GM12878 (cell line): ENCODE results near the gene RSPH1. TPM values are rescaled to one million over a fixed set of nuclear protein-coding genes. Genes with fewer than 3 reads are reported as not detected.
A peak's percentile ranks its signal among the peaks of the same experiment; 100 is the strongest.

ENCODE experiments used
- BHLHE40 ChIP-seq, 2 experiments: fragments of 450-650 bp in 1 of 2; IDR thresholded peaks; 2 replicates each; pipeline ENCODE4 v1.6.1; 2011 to 2017; ENCODE audit warnings: low read depth in 2 of 2, borderline replicate concordance in 1 of 2, improper control_type of control experiment in 1 of 2, low read length in 1 of 2, mild to moderate bottlenecking in 1 of 2
- CBFB ChIP-seq: IDR thresholded peaks from 2 replicates; pipeline ENCODE4 v1.6.1; 2016; ENCODE audit warnings: antibody characterized with exemption, low read depth
- CBX5 ChIP-seq: sonication (generic); IDR thresholded peaks from 2 replicates; pipeline ENCODE4 v1.6.1; 2016; ENCODE audit warnings: low read depth, moderate library complexity, mild to moderate bottlenecking, inconsistent platforms
- CHD1 ChIP-seq: IDR thresholded peaks from 2 replicates; pipeline ENCODE4 v1.6.1; 2012; ENCODE audit warnings: low read depth, low read length, improper control_type of control experiment
- CUX1 ChIP-seq: IDR thresholded peaks from 2 replicates; pipeline ENCODE4 v1.6.1; 2012; ENCODE audit warnings: improper control_type of control experiment, low read depth, low read length; ENCODE audit not compliant: insufficient replicate concordance
- NFYB ChIP-seq: IDR thresholded peaks from 2 replicates; pipeline ENCODE4 v1.6.1; 2011; ENCODE audit warnings: low read depth, mild to moderate bottlenecking, low read length, improper control_type of control experiment, moderate library complexity; ENCODE audit not compliant: insufficient read depth
- POLR2AphosphoS2 ChIP-seq: IDR thresholded peaks from 2 replicates; pipeline ENCODE4 v1.6.1; 2011; ENCODE audit warnings: low read depth, mild to moderate bottlenecking, low read length, improper control_type of control experiment, moderate library complexity
- RUNX3 ChIP-seq: IDR thresholded peaks from 2 replicates; pipeline ENCODE4 v1.6.1; 2012; ENCODE audit warnings: low read length, inconsistent platforms
- SMARCA5 ChIP-seq: fragments of 450-650 bp; IDR thresholded peaks from 2 replicates; pipeline ENCODE4 v1.6.1; 2017; ENCODE audit warnings: mild to moderate bottlenecking
- SP1 ChIP-seq: IDR thresholded peaks from one replicate; pipeline ENCODE4 v1.6.1; 2011; ENCODE audit warnings: low read depth, low read length
- STAT3 ChIP-seq: IDR thresholded peaks from 2 replicates; pipeline ENCODE4 v1.6.1; 2011; ENCODE audit warnings: low read depth, low read length, improper control_type of control experiment
- ZBTB33 ChIP-seq: fragments of 450-650 bp; IDR thresholded peaks from 2 replicates; pipeline ENCODE4 v1.6.1; 2017; ENCODE audit warnings: mild to moderate bottlenecking
- ZNF207 ChIP-seq: fragments of 450-650 bp; IDR thresholded peaks from 2 replicates; pipeline ENCODE4 v1.6.1; 2014; ENCODE audit warnings: antibody characterized with exemption, mild to moderate bottlenecking, borderline replicate concordance
- ZSCAN29 ChIP-seq: fragments of 450-650 bp; IDR thresholded peaks from 2 replicates; pipeline ENCODE4 v1.6.1; 2017; ENCODE audit warnings: mild to moderate bottlenecking, moderate library complexity
- polyA plus RNA-seq, 11 experiments: library from polyadenylated mRNA; depleted of rRNA in 4 of 11; unstranded in 6 of 11; stranded (reverse) in 5 of 11; fragments of >200 nt; fragmentation: Nextera tagmentation in 4 of 11; fragmentation: Illumina TruSeq in 1 of 11; extraction: Ambion mirVana in 4 of 11; extraction: Trizol in 1 of 11; gene quantifications; 1 replicate in 1 of 11; 2 replicates in 10 of 11; pipeline versions ENCODE4 v1.2.1 to v1.2.3, GENCODE V29; 2011 to 2016; ENCODE audit warnings: inconsistent platforms in 2 of 11, missing spikeins in 2 of 11, low read depth in 1 of 11
- total RNA-seq, 4 experiments: library from RNA; depleted of rRNA in 3 of 4; stranded (reverse); fragments of >200 nt in 3 of 4; fragmentation: Illumina TruSeq in 1 of 4; extraction: Trizol in 1 of 4; gene quantifications; 2 replicates each; pipeline versions ENCODE4 v1.2.1 to v1.2.3, GENCODE V29; 2013 to 2021
- TF ChIP-seq, protein P1 (sequence below): IDR thresholded peaks from 2 replicates; pipeline ENCODE4 v1.6.1; 2011; ENCODE audit warnings: mild to moderate bottlenecking, low read depth, low read length, moderate library complexity; ENCODE audit not compliant: insufficient replicate concordance
- TF ChIP-seq, protein P2 (sequence below): fragments of 450-650 bp; IDR thresholded peaks from 2 replicates; pipeline ENCODE4 v1.6.1; 2017; ENCODE audit warnings: antibody characterized with exemption, mild to moderate bottlenecking, moderate library complexity

Gene RSPH1
- total and polyA plus RNA-seq, 10 of the 15 experiments (the other 5 are each of a cell fraction or from before 2014, with no cell fraction given): 0.11 to 1.4 (median 0.38) TPM

- TF ChIP-seq SP1 (no peak), SMARCA5 (peak; percentile 70; the same call in 1 of the 2 replicates), STAT3 (no peak), CHD1 (no peak), CBFB (no peak), NFYB (no peak), ZBTB33 (no peak), CBX5 (no peak), CUX1 (no peak), BHLHE40 (IDR thresholded peaks at IDR 0.05; ENCODE audit: borderline replicate concordance in 1 of 2, low read depth in 2 of 2, low read length in 1 of 2) (peak; percentile 46 to 68; a peak in 2 of 4 replicates), POLR2AphosphoS2 (no peak), RUNX3 (peak; percentile 95), ZSCAN29 (no peak), ZNF207 (no peak)
- TF ChIP-seq, protein P1, sequence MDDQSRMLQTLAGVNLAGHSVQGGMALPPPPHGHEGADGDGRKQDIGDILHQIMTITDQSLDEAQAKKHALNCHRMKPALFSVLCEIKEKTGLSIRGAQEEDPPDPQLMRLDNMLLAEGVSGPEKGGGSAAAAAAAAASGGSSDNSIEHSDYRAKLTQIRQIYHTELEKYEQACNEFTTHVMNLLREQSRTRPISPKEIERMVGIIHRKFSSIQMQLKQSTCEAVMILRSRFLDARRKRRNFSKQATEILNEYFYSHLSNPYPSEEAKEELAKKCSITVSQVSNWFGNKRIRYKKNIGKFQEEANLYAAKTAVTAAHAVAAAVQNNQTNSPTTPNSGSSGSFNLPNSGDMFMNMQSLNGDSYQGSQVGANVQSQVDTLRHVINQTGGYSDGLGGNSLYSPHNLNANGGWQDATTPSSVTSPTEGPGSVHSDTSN: no peak
- TF ChIP-seq, protein P2, sequence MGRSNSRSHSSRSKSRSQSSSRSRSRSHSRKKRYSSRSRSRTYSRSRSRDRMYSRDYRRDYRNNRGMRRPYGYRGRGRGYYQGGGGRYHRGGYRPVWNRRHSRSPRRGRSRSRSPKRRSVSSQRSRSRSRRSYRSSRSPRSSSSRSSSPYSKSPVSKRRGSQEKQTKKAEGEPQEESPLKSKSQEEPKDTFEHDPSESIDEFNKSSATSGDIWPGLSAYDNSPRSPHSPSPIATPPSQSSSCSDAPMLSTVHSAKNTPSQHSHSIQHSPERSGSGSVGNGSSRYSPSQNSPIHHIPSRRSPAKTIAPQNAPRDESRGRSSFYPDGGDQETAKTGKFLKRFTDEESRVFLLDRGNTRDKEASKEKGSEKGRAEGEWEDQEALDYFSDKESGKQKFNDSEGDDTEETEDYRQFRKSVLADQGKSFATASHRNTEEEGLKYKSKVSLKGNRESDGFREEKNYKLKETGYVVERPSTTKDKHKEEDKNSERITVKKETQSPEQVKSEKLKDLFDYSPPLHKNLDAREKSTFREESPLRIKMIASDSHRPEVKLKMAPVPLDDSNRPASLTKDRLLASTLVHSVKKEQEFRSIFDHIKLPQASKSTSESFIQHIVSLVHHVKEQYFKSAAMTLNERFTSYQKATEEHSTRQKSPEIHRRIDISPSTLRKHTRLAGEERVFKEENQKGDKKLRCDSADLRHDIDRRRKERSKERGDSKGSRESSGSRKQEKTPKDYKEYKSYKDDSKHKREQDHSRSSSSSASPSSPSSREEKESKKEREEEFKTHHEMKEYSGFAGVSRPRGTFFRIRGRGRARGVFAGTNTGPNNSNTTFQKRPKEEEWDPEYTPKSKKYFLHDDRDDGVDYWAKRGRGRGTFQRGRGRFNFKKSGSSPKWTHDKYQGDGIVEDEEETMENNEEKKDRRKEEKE: no peak
Observed at GRCh38 chr21:42505090-42505726, 9.2 kb upstream of the RSPH1 start (continued).
